ENCODE measurements around the gene ANXA6. TPM values are rescaled to one million over a fixed set of nuclear protein-coding genes. Genes with fewer than 3 reads are reported as not detected.

The ANXA6 gene
- total and polyA plus RNA-seq, 7 donors: 22.9 to 333 (median 233) TPM

DNA sequence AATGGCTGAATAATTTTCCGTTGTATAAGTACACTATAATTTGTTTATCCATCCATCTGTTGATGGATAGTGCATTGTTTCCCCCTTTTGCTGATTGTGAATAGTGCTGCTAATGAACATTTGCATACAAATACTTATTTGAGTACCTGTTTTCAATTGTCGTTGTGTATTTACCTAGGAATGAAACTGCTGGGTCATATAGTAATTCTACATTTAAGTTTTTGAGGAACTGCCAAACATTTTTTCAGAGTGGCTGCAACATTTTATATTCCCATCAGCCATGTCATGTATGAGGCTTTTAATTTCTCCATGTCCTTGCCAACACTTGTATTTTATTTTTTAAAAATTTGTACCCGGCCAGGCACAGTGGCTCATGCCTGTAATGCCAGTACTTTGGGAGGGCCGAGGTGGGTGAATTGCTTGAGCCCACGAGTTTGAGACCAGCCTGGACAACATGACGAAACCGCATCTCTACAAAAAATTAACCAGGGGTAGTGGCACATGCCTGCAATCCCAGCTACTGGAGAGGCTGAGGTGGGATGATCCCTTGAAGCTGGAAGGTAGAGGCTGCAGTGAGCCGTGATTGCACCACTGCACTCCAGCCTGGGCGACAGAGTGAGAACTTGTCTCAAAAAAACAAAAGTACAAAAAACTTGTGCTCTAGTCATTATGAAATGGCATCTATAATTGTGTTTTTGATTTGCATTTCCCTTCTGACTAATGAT lies 2.2 kb upstream of the ANXA6 start:
- peaks cover 0 to 49% (median 37%) of the 10 kb centered on the region in 4 donors for H3K4me1 ChIP-seq
- TF ChIP-seq, protein P1, sequence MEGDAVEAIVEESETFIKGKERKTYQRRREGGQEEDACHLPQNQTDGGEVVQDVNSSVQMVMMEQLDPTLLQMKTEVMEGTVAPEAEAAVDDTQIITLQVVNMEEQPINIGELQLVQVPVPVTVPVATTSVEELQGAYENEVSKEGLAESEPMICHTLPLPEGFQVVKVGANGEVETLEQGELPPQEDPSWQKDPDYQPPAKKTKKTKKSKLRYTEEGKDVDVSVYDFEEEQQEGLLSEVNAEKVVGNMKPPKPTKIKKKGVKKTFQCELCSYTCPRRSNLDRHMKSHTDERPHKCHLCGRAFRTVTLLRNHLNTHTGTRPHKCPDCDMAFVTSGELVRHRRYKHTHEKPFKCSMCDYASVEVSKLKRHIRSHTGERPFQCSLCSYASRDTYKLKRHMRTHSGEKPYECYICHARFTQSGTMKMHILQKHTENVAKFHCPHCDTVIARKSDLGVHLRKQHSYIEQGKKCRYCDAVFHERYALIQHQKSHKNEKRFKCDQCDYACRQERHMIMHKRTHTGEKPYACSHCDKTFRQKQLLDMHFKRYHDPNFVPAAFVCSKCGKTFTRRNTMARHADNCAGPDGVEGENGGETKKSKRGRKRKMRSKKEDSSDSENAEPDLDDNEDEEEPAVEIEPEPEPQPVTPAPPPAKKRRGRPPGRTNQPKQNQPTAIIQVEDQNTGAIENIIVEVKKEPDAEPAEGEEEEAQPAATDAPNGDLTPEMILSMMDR (IDR thresholded peaks at IDR 0.05): no peak
- TF ChIP-seq POLR2AphosphoS5 (IDR thresholded peaks at IDR 0.05): no peak
- no peak for TF ChIP-seq POLR2A (IDR thresholded peaks at IDR 0.05)
- TF ChIP-seq EP300 (IDR thresholded peaks at IDR 0.05): no peak
- no peak overlapping the region for H3K4me3 ChIP-seq
- DNase-seq: no peak
- WGBS, 2 donors: 76 to 85% methylated on average over 9 of the region's 9 CpGs
- H3K36me3 ChIP-seq: no peaks in the 10 kb centered on the region
- intact Hi-C loops (cut with DNase I): loop anchor here (5.0 kb wide), 1 partner anchor 62 kb away; the partner anchor contains the start of gene CCDC69
- H3K27me3 ChIP-seq: no peaks in the 10 kb centered on the region
- H3K9me3 ChIP-seq: no peaks in the 10 kb centered on the region
- H3K27ac ChIP-seq: no peak overlapping the region

- peak overlapping the region; percentile 88 to 97 (median 93) for H3K27ac ChIP-seq
- H3K27me3 ChIP-seq: no peaks in the 10 kb centered on the region
- no peaks in the 10 kb centered on the region for H3K9me3 ChIP-seq
- DNase-seq: no peak
- peaks cover 0 to 56% (median 49%) of the 10 kb centered on the region in 4 donors for H3K4me1 ChIP-seq
- TF ChIP-seq POLR2A (IDR thresholded peaks at IDR 0.05): no peak
- TF ChIP-seq, protein P1 (IDR thresholded peaks at IDR 0.05): no peak
- no peak for TF ChIP-seq EP300 (IDR thresholded peaks at IDR 0.05)
- no peak for TF ChIP-seq POLR2AphosphoS5 (IDR thresholded peaks at IDR 0.05)
- peak overlapping the region; percentile 74 to 92 (median 82) for H3K4me3 ChIP-seq
- H3K36me3 ChIP-seq: no peaks in the 10 kb centered on the region
- intact Hi-C loops (cut with DNase I): loop anchor here (5.0 kb wide), 1 partner anchor 64 kb away; the partner anchor contains the start of gene CCDC69
- 12 to 24% methylated on average over 6 of the region's 6 CpGs for WGBS, 2 donors
These were observed 695 bp upstream of the ANXA6 start for GRCh38 chr5:151158287-151158661.

DNA sequence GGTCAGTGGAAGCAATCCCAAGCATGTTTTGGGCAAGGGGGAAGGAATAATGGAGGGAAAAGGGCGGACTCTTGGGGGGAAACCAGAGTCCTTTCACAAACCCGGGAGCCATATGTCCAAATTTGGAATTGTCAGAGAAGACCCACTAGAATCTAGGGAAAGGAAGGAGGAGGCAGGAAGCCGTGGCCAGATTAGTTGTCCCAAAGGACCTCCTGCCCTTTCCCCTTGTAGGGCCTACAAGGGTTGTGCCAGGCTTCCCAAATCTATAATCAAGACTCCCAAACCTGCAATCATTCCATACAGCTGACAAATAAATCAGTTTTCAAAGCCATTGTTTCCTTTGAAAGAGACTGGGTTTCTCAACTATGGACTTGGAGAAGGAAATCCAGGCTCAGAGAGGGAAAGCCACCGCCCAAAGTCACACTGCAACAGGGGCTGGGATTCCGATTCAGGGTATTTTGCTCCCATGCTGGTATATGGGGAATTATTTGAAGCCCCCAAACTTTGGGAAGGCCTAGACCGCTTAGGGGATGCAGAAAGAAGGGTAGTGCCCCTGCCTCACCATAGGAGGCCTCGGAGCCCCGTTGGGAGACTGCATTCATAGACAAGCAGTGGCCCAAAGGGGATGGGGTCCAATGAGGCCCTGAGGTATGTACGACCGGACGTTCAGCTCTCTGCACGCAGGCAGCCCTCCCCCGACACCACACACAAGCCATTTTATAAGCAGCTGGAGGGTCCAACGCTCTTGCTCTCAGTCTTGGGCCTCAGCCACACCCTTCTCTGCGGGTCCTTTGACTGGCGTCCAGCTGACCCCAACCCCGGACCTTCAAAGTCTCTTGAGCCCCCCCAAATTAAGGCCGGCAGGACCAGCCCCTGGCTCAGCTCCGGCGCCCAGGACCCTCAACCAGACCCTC lies 815 bp downstream of the ANXA6 start:
- peak; percentile 77 for DNase-seq

GRCh38 chr5:151155775-151156506 lies 1.6 kb downstream of the ANXA6 start:
- Histone ChIP-seq H3K36me3 (no peaks in the 10 kb centered on the region), H3K27ac (peak overlapping the region; percentile 88 to 97 (median 93)), H3K9me3 (no peaks in the 10 kb centered on the region), H3K4me3 (peak overlapping the region; percentile 74 to 92 (median 82)), H3K27me3 (no peaks in the 10 kb centered on the region), H3K4me1 (peaks cover 0 to 71% (median 63%) of the 10 kb centered on the region in 4 donors)
- TF ChIP-seq POLR2A (IDR thresholded peaks at IDR 0.05) (no peak), POLR2AphosphoS5 (IDR thresholded peaks at IDR 0.05) (no peak), EP300 (IDR thresholded peaks at IDR 0.05) (no peak)
- TF ChIP-seq, protein P1 (IDR thresholded peaks at IDR 0.05): no peak
- intact Hi-C loops (cut with DNase I): loop anchor here (5.0 kb wide), 1 partner anchor 66 kb away; the partner anchor contains the start of gene CCDC69
- DNase-seq: peak; percentile 77
- 42 to 69% methylated on average over 9 of the region's 9 CpGs for WGBS, 2 donors

More for the DNA sequence above, 815 bp downstream of the ANXA6 start:
- intact Hi-C loops (cut with DNase I): loop anchor here (5.0 kb wide), 1 partner anchor 66 kb away; the partner anchor contains the start of gene CCDC69
- TF ChIP-seq, protein P1 (IDR thresholded peaks at IDR 0.05): no peak
- TF ChIP-seq POLR2AphosphoS5 (IDR thresholded peaks at IDR 0.05) (no peak), EP300 (IDR thresholded peaks at IDR 0.05) (no peak), POLR2A (IDR thresholded peaks at IDR 0.05) (no peak)
- WGBS, 2 donors: 22 to 40% methylated on average over 20 of the region's 20 CpGs
- Histone ChIP-seq H3K4me1 (peaks cover 0 to 63% (median 55%) of the 10 kb centered on the region in 4 donors), H3K4me3 (peak overlapping the region; percentile 74 to 92 (median 82)), H3K9me3 (no peaks in the 10 kb centered on the region), H3K36me3 (no peaks in the 10 kb centered on the region), H3K27me3 (no peaks in the 10 kb centered on the region), H3K27ac (peak overlapping the region; percentile 88 to 97 (median 93))
